GM18511 (cell line): ENCODE data around the gene TAF1B.
"Not testable (repeated sequence)": the region's sequence is repeated elsewhere in the genome, so short reads cannot be mapped to it uniquely, and the experiment has no call there.

Experiments
- ATAC-seq: cut with Tn5 transposase; IDR thresholded peaks from one replicate; pipeline ENCODE4 v1.9.1; 2021; ENCODE audit warnings: mild to moderate bottlenecking, moderate library complexity; ENCODE audit not compliant: unreplicated experiment

TAF1B gene

GRCh38 chr2:9830685-9831410 lies 12.4 kb upstream of the TAF1B start:
- no peak for ATAC-seq

GRCh38 chr2:9831670-9832069 lies 11.6 kb upstream of the TAF1B start:
- ATAC-seq = no peak

GRCh38 chr2:9832586-9832985 lies 10.7 kb upstream of the TAF1B start:
- no peak for ATAC-seq

GRCh38 chr2:9835068-9835467 lies 8.2 kb upstream of the TAF1B start:
- ATAC-seq = not testable (repeated sequence)

- no peak for ATAC-seq
Measured at GRCh38 chr2:9836074-9836473, 7.2 kb upstream of the TAF1B start.

- ATAC-seq = no peak
Measured at GRCh38 chr2:9836517-9836916, 6.8 kb upstream of the TAF1B start.

GRCh38 chr2:9837451-9837850 lies 5.8 kb upstream of the TAF1B start:
- no peak for ATAC-seq

GRCh38 chr2:9838391-9838790 lies 4.9 kb upstream of the TAF1B start:
- ATAC-seq = no peak

GRCh38 chr2:9842487-9843228 lies 616 bp upstream of the TAF1B start:
- no peak for ATAC-seq

GRCh38 chr2:9844036-9844483 lies 786 bp downstream of the TAF1B start:
- no peak for ATAC-seq

GRCh38 chr2:9844576-9844975 lies 1.3 kb downstream of the TAF1B start:
- peak; percentile 36 for ATAC-seq

- no peak for ATAC-seq
Measured at GRCh38 chr2:9846554-9846953, 3.3 kb downstream of the TAF1B start.

- ATAC-seq = no peak
Measured at GRCh38 chr2:9847140-9847539, 3.9 kb downstream of the TAF1B start.

GRCh38 chr2:9852881-9853280 lies 9.6 kb downstream of the TAF1B start:
- no peak for ATAC-seq

- no peak for ATAC-seq
Measured at GRCh38 chr2:9857814-9858729, 14.8 kb downstream of the TAF1B start.

- no peak for ATAC-seq
Measured at GRCh38 chr2:9858730-9859068, 15.4 kb downstream of the TAF1B start.

- ATAC-seq = not testable (repeated sequence)
Measured at GRCh38 chr2:9860922-9861580, 17.8 kb downstream of the TAF1B start.

- ATAC-seq = no peak
Measured at GRCh38 chr2:9867881-9868280, 24.6 kb downstream of the TAF1B start.

- ATAC-seq = no peak
Measured at GRCh38 chr2:9873337-9873736, 30.1 kb downstream of the TAF1B start.

- ATAC-seq = no peak
Measured at GRCh38 chr2:9877026-9877425, 33.8 kb downstream of the TAF1B start.

GRCh38 chr2:9877726-9878125 lies 34.5 kb downstream of the TAF1B start:
- no peak for ATAC-seq
